B cell (primary cell): ENCODE measurements around the gene SLC41A3.

Source experiments
- EZH2 ChIP-seq: IDR thresholded peaks from 2 replicates; pipeline ENCODE4 v1.6.1; 2012; ENCODE audit warnings: borderline replicate concordance, low read depth, mild to moderate bottlenecking, moderate library complexity, low read length; ENCODE audit not compliant: insufficient read depth, poor library complexity, severe bottlenecking
- TF ChIP-seq, protein P1 (sequence below): fragments of 200-600 bp; IDR thresholded peaks from one replicate; pipeline ENCODE4 v1.8.0; 2022; ENCODE audit warnings: antibody characterized with exemption, mild to moderate bottlenecking

DNA sequence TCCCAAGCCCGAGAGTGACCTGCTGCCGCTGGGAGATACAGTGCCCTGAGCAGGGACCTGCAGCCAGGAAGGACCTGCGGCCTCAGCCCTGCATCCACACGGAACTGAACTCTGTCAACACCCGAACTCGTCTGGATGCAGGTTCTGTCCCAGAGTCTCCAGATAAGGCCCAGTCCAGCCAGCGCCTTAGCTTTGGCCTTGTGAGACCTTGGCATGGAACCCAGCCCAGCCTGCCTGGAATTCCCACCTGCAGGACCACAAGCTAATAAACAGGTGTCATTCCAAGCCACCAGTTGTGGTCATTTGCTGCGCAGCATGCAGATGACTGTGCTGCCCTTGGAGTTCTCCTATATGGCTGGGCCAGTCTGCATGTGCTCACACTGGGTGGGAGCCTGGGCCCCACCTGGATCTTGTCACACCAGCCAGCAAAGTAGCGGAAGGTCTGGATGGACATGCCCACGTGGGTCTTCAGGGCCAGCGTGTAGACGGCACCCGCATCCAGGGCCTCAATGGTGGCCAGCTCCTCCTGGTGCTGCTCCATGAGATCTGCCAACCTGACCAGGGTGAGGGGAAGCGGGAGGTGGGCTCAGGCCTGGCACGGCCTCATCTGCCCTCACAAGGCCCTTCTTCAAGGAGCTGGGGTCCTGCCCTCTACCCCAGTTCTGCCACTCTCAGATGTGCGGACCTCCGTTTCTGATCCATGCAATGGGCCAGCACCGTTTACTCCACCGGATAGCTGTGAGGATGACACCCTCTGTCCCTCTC is 47.2 kb upstream of the SLC41A3 start:
- TF ChIP-seq, protein P1, sequence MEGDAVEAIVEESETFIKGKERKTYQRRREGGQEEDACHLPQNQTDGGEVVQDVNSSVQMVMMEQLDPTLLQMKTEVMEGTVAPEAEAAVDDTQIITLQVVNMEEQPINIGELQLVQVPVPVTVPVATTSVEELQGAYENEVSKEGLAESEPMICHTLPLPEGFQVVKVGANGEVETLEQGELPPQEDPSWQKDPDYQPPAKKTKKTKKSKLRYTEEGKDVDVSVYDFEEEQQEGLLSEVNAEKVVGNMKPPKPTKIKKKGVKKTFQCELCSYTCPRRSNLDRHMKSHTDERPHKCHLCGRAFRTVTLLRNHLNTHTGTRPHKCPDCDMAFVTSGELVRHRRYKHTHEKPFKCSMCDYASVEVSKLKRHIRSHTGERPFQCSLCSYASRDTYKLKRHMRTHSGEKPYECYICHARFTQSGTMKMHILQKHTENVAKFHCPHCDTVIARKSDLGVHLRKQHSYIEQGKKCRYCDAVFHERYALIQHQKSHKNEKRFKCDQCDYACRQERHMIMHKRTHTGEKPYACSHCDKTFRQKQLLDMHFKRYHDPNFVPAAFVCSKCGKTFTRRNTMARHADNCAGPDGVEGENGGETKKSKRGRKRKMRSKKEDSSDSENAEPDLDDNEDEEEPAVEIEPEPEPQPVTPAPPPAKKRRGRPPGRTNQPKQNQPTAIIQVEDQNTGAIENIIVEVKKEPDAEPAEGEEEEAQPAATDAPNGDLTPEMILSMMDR = no peak
- no peak for TF ChIP-seq EZH2
